ENCODE data around the gene KCTD5.

DNA sequence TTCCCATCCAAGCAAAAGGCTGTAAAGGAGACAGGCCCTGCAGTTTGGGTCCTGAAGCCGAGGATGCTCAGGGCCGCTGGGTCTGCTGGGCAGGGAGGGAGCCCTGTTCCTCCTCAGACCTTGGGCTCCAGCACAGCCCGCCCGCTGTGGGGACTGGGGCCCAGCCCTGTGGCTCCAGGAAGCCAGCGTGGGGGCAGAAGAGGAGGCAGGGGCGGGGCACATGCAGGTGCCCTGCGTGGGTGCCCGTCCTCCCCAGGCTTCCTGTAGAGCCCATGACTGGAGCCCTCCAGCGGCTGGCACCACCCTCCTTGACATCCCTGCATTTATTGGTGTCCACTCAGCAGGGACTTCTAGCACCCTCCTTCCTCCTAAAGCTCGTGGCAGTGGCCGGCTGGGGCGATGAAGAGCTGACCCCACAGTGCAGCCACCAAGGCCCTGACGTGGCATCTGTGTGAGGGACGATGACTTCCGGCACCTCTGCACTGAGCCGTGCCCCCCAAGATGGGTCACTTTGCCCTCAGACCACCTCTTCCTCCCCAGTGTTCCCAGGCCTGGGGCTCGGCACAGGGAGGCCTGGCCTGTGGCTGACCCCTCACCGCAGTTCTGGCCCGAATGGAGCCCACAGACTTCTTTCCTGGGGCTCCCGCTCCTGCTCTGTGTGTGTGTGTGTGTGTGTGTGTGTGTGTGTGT is 27.8 kb downstream of the KCTD5 start:
- TF ChIP-seq, protein P1, sequence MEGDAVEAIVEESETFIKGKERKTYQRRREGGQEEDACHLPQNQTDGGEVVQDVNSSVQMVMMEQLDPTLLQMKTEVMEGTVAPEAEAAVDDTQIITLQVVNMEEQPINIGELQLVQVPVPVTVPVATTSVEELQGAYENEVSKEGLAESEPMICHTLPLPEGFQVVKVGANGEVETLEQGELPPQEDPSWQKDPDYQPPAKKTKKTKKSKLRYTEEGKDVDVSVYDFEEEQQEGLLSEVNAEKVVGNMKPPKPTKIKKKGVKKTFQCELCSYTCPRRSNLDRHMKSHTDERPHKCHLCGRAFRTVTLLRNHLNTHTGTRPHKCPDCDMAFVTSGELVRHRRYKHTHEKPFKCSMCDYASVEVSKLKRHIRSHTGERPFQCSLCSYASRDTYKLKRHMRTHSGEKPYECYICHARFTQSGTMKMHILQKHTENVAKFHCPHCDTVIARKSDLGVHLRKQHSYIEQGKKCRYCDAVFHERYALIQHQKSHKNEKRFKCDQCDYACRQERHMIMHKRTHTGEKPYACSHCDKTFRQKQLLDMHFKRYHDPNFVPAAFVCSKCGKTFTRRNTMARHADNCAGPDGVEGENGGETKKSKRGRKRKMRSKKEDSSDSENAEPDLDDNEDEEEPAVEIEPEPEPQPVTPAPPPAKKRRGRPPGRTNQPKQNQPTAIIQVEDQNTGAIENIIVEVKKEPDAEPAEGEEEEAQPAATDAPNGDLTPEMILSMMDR (IDR thresholded peaks at IDR 0.05; ENCODE audit: borderline replicate concordance, extremely low read depth, low read length, poor library complexity, severe bottlenecking), result no peak
- TF ChIP-seq EZH2 (IDR thresholded peaks at IDR 0.05; ENCODE audit: borderline replicate concordance, low read depth, low read length, severe bottlenecking), result no peak

Measured in DND-41 (cell line).